WERI-Rb-1 (cell line): ENCODE results near the gene SUSD6.
"Not testable (repeated sequence)": the region's sequence is repeated elsewhere in the genome, so short reads cannot be mapped to it uniquely, and the experiment has no call there.

ENCODE experiments used
- DNase-seq: peaks from one replicate; pipeline ENCODE4 v3.0.0-alpha.2; 2020
- H3K27ac ChIP-seq: fragments of 250-450 bp; sonication (Bioruptor Pico); 2 replicates; pipeline ENCODE4 v1.5.1; 2020; ENCODE audit warnings: mild to moderate bottlenecking, moderate library complexity
- H3K27me3 ChIP-seq: fragments of 250-450 bp; sonication (Bioruptor Pico); 2 replicates; pipeline ENCODE4 v1.5.1; 2021; ENCODE audit warnings: mild to moderate bottlenecking, low read depth, moderate library complexity; ENCODE audit not compliant: insufficient read depth, severe bottlenecking
- H3K36me3 ChIP-seq: fragments of 250-450 bp; sonication (Bioruptor Pico); 2 replicates; pipeline ENCODE4 v1.5.1; 2020; ENCODE audit warnings: mild to moderate bottlenecking, moderate library complexity
- H3K4me3 ChIP-seq: 2 replicates; pipeline ENCODE4 v1.5.1; 2011; ENCODE audit warnings: low read depth, mild to moderate bottlenecking, control low read depth, low read length
- H3K9me3 ChIP-seq: fragments of 250-450 bp; sonication (Bioruptor Pico); 2 replicates; pipeline ENCODE4 v1.5.1; 2021; ENCODE audit warnings: mild to moderate bottlenecking, moderate library complexity; ENCODE audit not compliant: severe bottlenecking
- CTCF ChIP-seq: IDR thresholded peaks from 2 replicates; pipeline ENCODE4 v1.5.1; 2011; ENCODE audit warnings: low read depth, mild to moderate bottlenecking, control low read depth, inconsistent platforms, low read length

SUSD6 gene

GRCh38 chr14:69593018-69593677, 18.2 kb upstream of the SUSD6 start:
- Histone ChIP-seq H3K36me3 (no peaks in the 10 kb centered on the region), H3K27me3 (no peaks in the 10 kb centered on the region), H3K4me3 (no peak overlapping the region), H3K9me3 (no peaks in the 10 kb centered on the region), H3K27ac (no peak overlapping the region)
- TF ChIP-seq CTCF: no peak
- DNase-seq: no peak

GRCh38 chr14:69594846-69595245, 16.6 kb upstream of the SUSD6 start:
- Histone ChIP-seq H3K9me3 (no peaks in the 10 kb centered on the region), H3K27ac (no peak overlapping the region), H3K4me3 (no peak overlapping the region), H3K36me3 (no peaks in the 10 kb centered on the region), H3K27me3 (no peaks in the 10 kb centered on the region)
- DNase-seq: no peak
- no peak for TF ChIP-seq CTCF

- Histone ChIP-seq H3K27ac (no peak overlapping the region), H3K27me3 (no peaks in the 10 kb centered on the region), H3K9me3 (no peaks in the 10 kb centered on the region), H3K4me3 (no peak overlapping the region), H3K36me3 (no peaks in the 10 kb centered on the region)
- no peak for TF ChIP-seq CTCF
- no peak for DNase-seq
These were observed 16.1 kb upstream of the SUSD6 start for GRCh38 chr14:69595336-69595735.

GRCh38 chr14:69599431-69599830, 12.0 kb upstream of the SUSD6 start:
- H3K4me3 ChIP-seq, H3K36me3 ChIP-seq, H3K9me3 ChIP-seq, DNase-seq, H3K27ac ChIP-seq, H3K27me3 ChIP-seq: not testable (repeated sequence)

- no peaks in the 10 kb centered on the region for H3K27me3 ChIP-seq
- H3K36me3 ChIP-seq: no peaks in the 10 kb centered on the region
- no peak for TF ChIP-seq CTCF
- no peaks in the 10 kb centered on the region for H3K9me3 ChIP-seq
- no peak overlapping the region for H3K27ac ChIP-seq
- H3K4me3 ChIP-seq: no peak overlapping the region
- DNase-seq: no peak
These were observed 11.0 kb upstream of the SUSD6 start for GRCh38 chr14:69600304-69600891.

- Histone ChIP-seq H3K27ac (no peak overlapping the region), H3K9me3 (no peaks in the 10 kb centered on the region), H3K36me3 (no peaks in the 10 kb centered on the region), H3K4me3 (no peak overlapping the region), H3K27me3 (no peaks in the 10 kb centered on the region)
- no peak for TF ChIP-seq CTCF
- DNase-seq: no peak
These were observed 5.7 kb upstream of the SUSD6 start for GRCh38 chr14:69605738-69606137.
